Fibroblast of the aortic adventitia (primary cell): Measurements from ENCODE around the gene ZNF423. TPM values are rescaled to one million over a fixed set of nuclear protein-coding genes. Genes with fewer than 3 reads are reported as not detected.

Source experiments
- DNase-seq: peaks from one replicate; pipeline ENCODE4 v3.0.0-alpha.2; 2010; ENCODE audit warnings: low read depth
- H3K4me3 ChIP-seq: 2 replicates; pipeline ENCODE4 v1.5.1; 2011; ENCODE audit warnings: low read depth, mild to moderate bottlenecking, control low read depth, low read length, moderate library complexity
- total RNA-seq: library from RNA; depleted of rRNA; stranded (reverse); fragments of >200 nt; gene quantifications from 2 replicates; pipeline ENCODE4 v1.2.3, GENCODE V29; 2012; ENCODE audit warnings: low replicate concordance
- TF ChIP-seq, protein P1 (sequence below): IDR thresholded peaks from 2 replicates; pipeline ENCODE4 v1.5.1; 2011; ENCODE audit warnings: mild to moderate bottlenecking, low read length, control low read depth, inconsistent platforms; ENCODE audit not compliant: insufficient read depth

ZNF423 gene
- total RNA-seq, 1 donor: 13.5 TPM

DNA sequence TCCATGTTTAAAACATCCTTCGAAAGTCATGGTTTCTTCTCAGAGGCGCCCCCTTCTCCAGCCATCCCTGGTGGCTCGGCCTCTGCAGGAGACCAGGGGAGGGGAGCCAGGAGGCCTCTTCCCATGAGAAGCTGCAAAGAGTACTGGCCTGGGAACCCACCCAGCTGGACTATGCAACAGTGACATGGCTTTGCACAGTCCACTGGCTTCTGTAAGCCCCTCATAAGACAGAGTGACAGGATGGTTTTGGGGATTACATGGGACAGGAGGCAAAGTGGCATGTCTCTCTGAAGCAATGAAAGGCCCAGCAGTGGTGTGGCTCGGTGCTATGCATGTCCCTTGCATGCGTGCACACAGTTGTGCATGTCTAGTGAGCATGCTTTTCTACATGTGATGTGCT is 382.8 kb downstream of the ZNF423 start:
- DNase-seq: no peak

DNA sequence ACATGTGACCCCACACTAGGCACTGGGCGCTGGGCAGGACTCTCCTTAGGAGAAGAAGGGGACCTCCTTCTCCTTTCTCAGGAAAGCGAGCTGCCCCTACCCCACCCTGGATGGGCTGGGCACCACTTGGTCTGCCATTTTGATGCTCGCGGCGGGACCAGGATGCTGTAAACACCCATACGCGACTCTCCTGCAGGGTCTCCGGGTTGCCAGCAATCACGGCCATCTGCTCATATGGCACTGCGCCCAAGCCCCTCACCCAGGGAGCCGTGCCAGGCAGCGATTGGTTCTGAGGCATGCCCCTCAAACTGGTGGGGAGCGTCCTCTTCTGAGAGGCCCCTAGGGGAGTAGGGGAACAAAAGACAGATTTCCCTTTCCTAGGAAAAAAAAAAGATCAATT is 383.3 kb downstream of the ZNF423 start:
- no peak overlapping the region for H3K4me3 ChIP-seq
- no peak for DNase-seq
- TF ChIP-seq, protein P1, sequence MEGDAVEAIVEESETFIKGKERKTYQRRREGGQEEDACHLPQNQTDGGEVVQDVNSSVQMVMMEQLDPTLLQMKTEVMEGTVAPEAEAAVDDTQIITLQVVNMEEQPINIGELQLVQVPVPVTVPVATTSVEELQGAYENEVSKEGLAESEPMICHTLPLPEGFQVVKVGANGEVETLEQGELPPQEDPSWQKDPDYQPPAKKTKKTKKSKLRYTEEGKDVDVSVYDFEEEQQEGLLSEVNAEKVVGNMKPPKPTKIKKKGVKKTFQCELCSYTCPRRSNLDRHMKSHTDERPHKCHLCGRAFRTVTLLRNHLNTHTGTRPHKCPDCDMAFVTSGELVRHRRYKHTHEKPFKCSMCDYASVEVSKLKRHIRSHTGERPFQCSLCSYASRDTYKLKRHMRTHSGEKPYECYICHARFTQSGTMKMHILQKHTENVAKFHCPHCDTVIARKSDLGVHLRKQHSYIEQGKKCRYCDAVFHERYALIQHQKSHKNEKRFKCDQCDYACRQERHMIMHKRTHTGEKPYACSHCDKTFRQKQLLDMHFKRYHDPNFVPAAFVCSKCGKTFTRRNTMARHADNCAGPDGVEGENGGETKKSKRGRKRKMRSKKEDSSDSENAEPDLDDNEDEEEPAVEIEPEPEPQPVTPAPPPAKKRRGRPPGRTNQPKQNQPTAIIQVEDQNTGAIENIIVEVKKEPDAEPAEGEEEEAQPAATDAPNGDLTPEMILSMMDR: no peak

More for the DNA sequence above, 382.8 kb downstream of the ZNF423 start:
- H3K4me3 ChIP-seq: no peak overlapping the region
- TF ChIP-seq, protein P1: no peak

DNA sequence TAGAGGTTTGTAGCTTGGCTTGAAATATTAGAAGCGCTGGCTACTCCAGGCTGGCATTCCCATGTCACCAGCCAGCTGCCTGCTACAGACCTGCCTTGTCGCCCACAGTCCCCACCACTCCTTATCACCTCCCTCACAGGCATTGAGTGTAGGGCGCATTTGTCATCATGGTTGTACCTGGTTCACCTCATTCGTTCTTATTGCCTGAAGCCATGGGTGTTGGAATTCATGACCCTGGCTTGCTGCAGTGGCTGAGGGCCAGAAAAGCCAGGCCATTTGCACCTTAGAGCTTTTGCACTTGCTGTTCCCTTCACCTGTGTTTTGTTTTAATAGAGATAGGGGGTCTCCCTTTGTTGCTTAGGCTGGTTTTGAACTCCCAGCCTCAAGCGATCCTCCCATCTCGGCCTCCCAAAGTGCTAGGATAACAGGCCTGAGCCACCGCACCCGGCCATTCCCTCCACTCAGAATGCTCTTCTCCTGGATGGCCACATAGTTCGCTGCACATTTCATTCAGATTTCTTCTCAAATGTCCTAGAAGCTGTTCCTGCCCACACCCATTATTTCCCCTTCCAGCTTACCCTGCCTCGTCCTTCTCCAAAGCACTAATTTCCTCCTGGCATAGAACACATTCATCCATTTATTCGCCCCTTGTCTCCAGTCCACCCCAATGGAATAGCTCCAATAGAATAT is 384.7 kb downstream of the ZNF423 start:
- TF ChIP-seq, protein P1: no peak
- no peak for DNase-seq
- no peak overlapping the region for H3K4me3 ChIP-seq

DNA sequence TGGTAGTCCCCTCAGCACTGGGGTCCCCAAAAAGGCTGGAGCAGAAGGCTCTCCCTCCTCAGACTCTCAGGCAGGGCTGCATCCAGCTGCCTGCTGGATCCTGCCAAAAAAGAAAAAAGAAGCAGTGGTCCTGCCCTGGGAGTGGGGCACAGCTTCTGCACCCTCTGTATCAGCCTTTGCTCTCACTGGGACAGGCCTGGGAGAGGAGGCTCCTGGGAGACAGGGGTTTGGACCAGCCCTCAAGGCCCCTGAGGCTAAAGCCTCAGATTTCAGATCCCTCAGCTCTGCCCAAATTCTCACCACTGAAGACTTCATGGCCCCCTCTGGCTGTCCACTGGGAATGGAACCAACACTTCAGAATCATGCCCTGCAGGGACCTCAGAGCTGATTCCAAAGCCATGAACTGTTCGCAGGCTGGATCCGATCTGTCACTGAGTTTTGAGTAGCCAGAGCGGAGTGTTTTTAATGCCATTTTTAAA is 385.4 kb downstream of the ZNF423 start:
- no peak for DNase-seq
- TF ChIP-seq, protein P1: no peak
- no peak overlapping the region for H3K4me3 ChIP-seq

DNA sequence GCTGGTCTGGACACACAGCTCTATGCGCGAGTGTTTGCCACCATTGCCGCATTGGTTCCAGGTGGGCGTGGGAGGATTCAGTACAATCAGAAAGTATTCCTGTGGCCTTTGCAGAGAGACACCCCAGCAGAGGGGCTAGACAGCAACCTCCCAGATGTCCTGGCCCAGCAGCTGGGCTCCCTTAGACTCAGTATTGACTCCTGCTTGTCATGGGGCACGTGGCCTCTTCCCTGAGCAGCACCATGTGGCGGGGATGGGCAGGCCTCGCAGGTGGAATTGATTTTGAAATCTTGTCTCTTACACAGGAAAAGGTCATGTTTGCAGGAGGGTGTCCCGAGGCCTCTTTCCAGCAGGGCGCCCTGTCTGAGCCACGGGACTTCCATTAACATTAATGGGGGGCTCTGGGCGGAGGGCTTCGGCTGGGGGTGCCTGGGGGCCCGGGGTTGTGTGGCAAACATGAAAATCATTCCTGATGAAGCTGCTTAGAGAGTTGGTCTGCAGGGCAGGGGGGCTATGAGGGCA is 385.9 kb downstream of the ZNF423 start:
- TF ChIP-seq, protein P1: no peak
- no peak for DNase-seq
- H3K4me3 ChIP-seq: no peak overlapping the region

DNA sequence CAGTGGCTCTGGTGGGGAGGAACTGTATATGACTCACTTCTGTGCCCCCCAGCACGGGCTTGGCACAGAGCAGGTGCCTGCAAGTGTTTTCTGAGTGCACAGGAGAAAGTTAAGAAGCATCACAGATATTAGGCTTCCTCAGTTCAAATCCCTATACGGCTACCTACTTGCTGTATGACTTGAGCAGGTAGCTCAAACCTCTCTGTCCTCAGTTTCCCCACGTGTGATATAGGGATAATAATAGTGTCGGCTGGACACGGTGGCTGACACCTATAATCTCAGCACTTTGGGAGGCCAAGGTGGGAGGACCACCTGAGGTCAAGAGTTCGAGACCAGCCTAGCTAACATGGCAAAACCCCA is 386.6 kb downstream of the ZNF423 start:
- no peak for DNase-seq
- H3K4me3 ChIP-seq: no peak overlapping the region
- TF ChIP-seq, protein P1: no peak
